Kidney (tissue), 14 donors: ENCODE results near the gene IGFBP1. TPM values are rescaled to one million over a fixed set of nuclear protein-coding genes. Genes with fewer than 3 reads are reported as not detected.

Experiments used
- DNase-seq, 5 donors: peaks; one replicate each; pipeline ENCODE4 v3.0.0-alpha.2; 2013 to 2020
- FAIRE-seq: peaks from 2 replicates; lab custom pipeline; 2012; peaks lifted over from hg19 to GRCh38; lab: Jason Lieb, UNC
- H3K27ac ChIP-seq, 2 donors: one replicate each; pipeline ENCODE4 v1.7.0; 2013; ENCODE audit warnings: low read depth in 2 of 2, low read length in 2 of 2, inconsistent platforms in 1 of 2
- H3K27me3 ChIP-seq: one replicate; pipeline ENCODE4 v1.7.1; 2013; ENCODE audit warnings: low read length, inconsistent platforms; ENCODE audit not compliant: control insufficient read depth, insufficient read depth
- H3K36me3 ChIP-seq, 3 donors: one replicate each; pipeline versions ENCODE4 v1.7.0 to v1.7.1; 2013; ENCODE audit warnings: low read length in 3 of 3, control low read depth in 1 of 3, inconsistent platforms in 1 of 3; ENCODE audit not compliant: insufficient read depth in 3 of 3, control insufficient read depth in 2 of 3
- H3K4me1 ChIP-seq, 3 donors: one replicate each; pipeline versions ENCODE4 v1.7.0 to v1.7.1; 2013; ENCODE audit warnings: low read length in 3 of 3, inconsistent platforms in 1 of 3, low read depth in 1 of 3; ENCODE audit not compliant: control insufficient read depth in 2 of 3, insufficient read depth in 2 of 3
- H3K4me3 ChIP-seq, 3 donors: one replicate each; pipeline versions ENCODE4 v1.7.0 to v1.8.1; 2013; ENCODE audit warnings: low read length in 3 of 3, control low read depth in 1 of 3, inconsistent platforms in 1 of 3
- H3K9ac ChIP-seq, 3 donors: one replicate each; pipeline versions ENCODE4 v1.7.0 to v1.7.1; 2013; ENCODE audit warnings: low read length in 3 of 3, control low read depth in 1 of 3, inconsistent platforms in 1 of 3
- H3K9me3 ChIP-seq, 3 donors: one replicate each; pipeline versions ENCODE4 v1.7.0 to v1.7.1; 2013; ENCODE audit warnings: low read length in 3 of 3, control low read depth in 1 of 3, inconsistent platforms in 1 of 3; ENCODE audit not compliant: control insufficient read depth in 2 of 3, insufficient read depth in 1 of 3
- intact Hi-C: fragments of 100-400 bp; cut with DNase I; formaldehyde crosslinking; loops from one replicate; pipeline ENCODE4 v1.11.1; 2022
- polyA plus RNA-seq: library from polyadenylated mRNA; stranded (reverse); fragments of 350-450 nt; fragmentation: Illumina TruSeq; extraction: RNeasy Lipid Tissue Mini Kit (QIAGEN cat#74804); gene quantifications from one replicate; pipeline ENCODE4 v1.2.3, GENCODE V29; 2014; ENCODE audit warnings: low read depth, low replicate concordance; ENCODE audit not compliant: insufficient read depth
- total RNA-seq: library from RNA; stranded (reverse); fragmentation: NEBNext Ultra II Directional; extraction: Animal tissue kit (Norgen Biotek cat#: 25700); gene quantifications from one replicate; pipeline ENCODE4 v1.2.1, GENCODE V29; 2021
- TF ChIP-seq, protein P1 (sequence below): IDR thresholded peaks from 3 replicates; pipeline ENCODE4 v1.5.1; 2012; ENCODE audit warnings: mild to moderate bottlenecking, moderate library complexity, borderline replicate concordance; ENCODE audit not compliant: insufficient read depth; ENCODE audit errors: extremely low read depth
- donor health status: control.
- donor health status: control.
- donor health status: control.
- donor health status: control.
- donor health status: control.
- donor health status: DM: yes; HTN: yes; CAD: no.
- donor health status: Normal renal cell carcinoma (clear cell type).

The IGFBP1 gene
- total and polyA plus RNA-seq, 2 donors from 2014 or later = 0.65 TPM; not detected in 1

- Histone ChIP-seq H3K4me1 (no peaks in the 10 kb centered on the region), H3K9me3 (no peaks in the 10 kb centered on the region), H3K9ac (no peak within 1 kb of the TSS), H3K4me3 (no peak within 1 kb of the TSS), H3K36me3 (no peaks in the 10 kb centered on the region), H3K27me3 (no peaks in the 10 kb centered on the region), H3K27ac (no peak within 1 kb of the TSS)
- intact Hi-C loops = no loop called here
- TF ChIP-seq, protein P1, sequence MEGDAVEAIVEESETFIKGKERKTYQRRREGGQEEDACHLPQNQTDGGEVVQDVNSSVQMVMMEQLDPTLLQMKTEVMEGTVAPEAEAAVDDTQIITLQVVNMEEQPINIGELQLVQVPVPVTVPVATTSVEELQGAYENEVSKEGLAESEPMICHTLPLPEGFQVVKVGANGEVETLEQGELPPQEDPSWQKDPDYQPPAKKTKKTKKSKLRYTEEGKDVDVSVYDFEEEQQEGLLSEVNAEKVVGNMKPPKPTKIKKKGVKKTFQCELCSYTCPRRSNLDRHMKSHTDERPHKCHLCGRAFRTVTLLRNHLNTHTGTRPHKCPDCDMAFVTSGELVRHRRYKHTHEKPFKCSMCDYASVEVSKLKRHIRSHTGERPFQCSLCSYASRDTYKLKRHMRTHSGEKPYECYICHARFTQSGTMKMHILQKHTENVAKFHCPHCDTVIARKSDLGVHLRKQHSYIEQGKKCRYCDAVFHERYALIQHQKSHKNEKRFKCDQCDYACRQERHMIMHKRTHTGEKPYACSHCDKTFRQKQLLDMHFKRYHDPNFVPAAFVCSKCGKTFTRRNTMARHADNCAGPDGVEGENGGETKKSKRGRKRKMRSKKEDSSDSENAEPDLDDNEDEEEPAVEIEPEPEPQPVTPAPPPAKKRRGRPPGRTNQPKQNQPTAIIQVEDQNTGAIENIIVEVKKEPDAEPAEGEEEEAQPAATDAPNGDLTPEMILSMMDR = no peak
- DNase-seq (no peak), FAIRE-seq (no peak)
Observed at GRCh38 chr7:45873035-45873354, 15.3 kb upstream of the IGFBP1 start, which contains the start of gene CCDC201. Gene CCDC201 (minus strand): TSS chr7:45873082. CDS start chr7:45873007, 75 bp downstream.

DNA sequence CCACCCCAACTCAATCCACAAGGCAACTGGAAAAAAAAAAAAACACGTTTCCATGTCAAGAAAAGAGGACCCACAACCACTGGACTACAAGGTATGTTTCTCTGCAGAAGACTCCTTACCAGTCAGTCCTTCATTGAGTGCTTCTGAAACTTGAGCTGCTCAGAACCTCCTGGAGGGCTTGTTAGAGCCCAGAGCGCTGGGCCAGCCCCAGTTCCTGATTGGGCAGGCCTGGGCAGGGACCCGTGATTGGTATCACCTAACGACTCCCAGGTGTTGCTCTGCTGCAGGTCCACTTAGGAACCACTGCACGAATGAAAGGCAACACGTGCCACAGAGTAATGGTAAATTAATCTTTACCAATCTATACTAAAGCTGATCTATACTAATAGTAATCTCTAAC lies 14.9 kb upstream of the IGFBP1 start:
- intact Hi-C loops = no loop called here
- H3K9ac ChIP-seq = no peak overlapping the region
- H3K9me3 ChIP-seq = peaks cover 0 to 2% (median 0%) of the 10 kb centered on the region in 3 donors
- no peak for FAIRE-seq
- no peak overlapping the region for H3K4me3 ChIP-seq
- no peaks in the 10 kb centered on the region for H3K4me1 ChIP-seq
- no peaks in the 10 kb centered on the region for H3K36me3 ChIP-seq
- no peaks in the 10 kb centered on the region for H3K27me3 ChIP-seq
- TF ChIP-seq, protein P1 = no peak
- no peak for DNase-seq
- no peak overlapping the region for H3K27ac ChIP-seq

- intact Hi-C loops = no loop called here
- Histone ChIP-seq H3K36me3 (no peaks in the 10 kb centered on the region), H3K9me3 (peaks cover 0 to 3% (median 0%) of the 10 kb centered on the region in 3 donors), H3K27me3 (no peaks in the 10 kb centered on the region), H3K27ac (no peak overlapping the region), H3K4me1 (no peaks in the 10 kb centered on the region), H3K9ac (no peak overlapping the region), H3K4me3 (no peak overlapping the region)
- no peak for FAIRE-seq
- DNase-seq = no peak
- TF ChIP-seq, protein P1 = no peak
Observed at GRCh38 chr7:45874408-45875131, 13.7 kb upstream of the IGFBP1 start.
